Liver (tissue), 9 donors: Measurements from ENCODE around the gene DNAH5. TPM values are rescaled to one million over a fixed set of nuclear protein-coding genes. Genes with fewer than 3 reads are reported as not detected.

Experiments used
- DNase-seq: peaks from one replicate; pipeline ENCODE4 v3.0.0-alpha.2; 2017; ENCODE audit warnings: low spot score
- H3K27ac ChIP-seq, 2 donors: one replicate each; pipeline ENCODE4 v1.7.0; 2013; ENCODE audit warnings: inconsistent platforms in 2 of 2, low read length in 2 of 2, control low read depth in 1 of 2, low read depth in 1 of 2, mild to moderate bottlenecking in 1 of 2
- H3K27me3 ChIP-seq, 4 donors: one replicate each; pipeline versions ENCODE4 v1.6.1 to v1.7.0; 2013; ENCODE audit warnings: low read length in 3 of 4, inconsistent platforms in 1 of 4, mild to moderate bottlenecking in 1 of 4, moderate library complexity in 1 of 4; ENCODE audit not compliant: control insufficient read depth in 4 of 4, insufficient read depth in 4 of 4
- H3K36me3 ChIP-seq, 4 donors: one replicate each; pipeline versions ENCODE4 v1.6.1 to v1.7.0; 2013; ENCODE audit warnings: low read length in 3 of 4, mild to moderate bottlenecking in 3 of 4, low read depth in 1 of 4, moderate library complexity in 1 of 4; ENCODE audit not compliant: control insufficient read depth in 4 of 4, insufficient read depth in 3 of 4
- H3K4me1 ChIP-seq, 4 donors: one replicate each; pipeline versions ENCODE4 v1.6.1 to v1.7.0; 2013; ENCODE audit warnings: low read length in 3 of 4, mild to moderate bottlenecking in 3 of 4, moderate library complexity in 1 of 4; ENCODE audit not compliant: control insufficient read depth in 4 of 4, insufficient read depth in 4 of 4
- H3K4me3 ChIP-seq, 3 donors: one replicate each; pipeline versions ENCODE4 v1.6.1 to v1.7.0; 2013; ENCODE audit warnings: low read length in 3 of 3, control low read depth in 1 of 3, low read depth in 1 of 3, mild to moderate bottlenecking in 1 of 3
- H3K9ac ChIP-seq, 2 donors: one replicate each; pipeline ENCODE4 v1.7.0; 2013; ENCODE audit warnings: low read length in 2 of 2, mild to moderate bottlenecking in 2 of 2, moderate library complexity in 2 of 2, control low read depth in 1 of 2, low read depth in 1 of 2
- H3K9me3 ChIP-seq, 4 donors: one replicate each; pipeline versions ENCODE4 v1.6.1 to v1.7.0; 2013; ENCODE audit warnings: low read length in 3 of 4; ENCODE audit not compliant: control insufficient read depth in 4 of 4
- ATF3 ChIP-seq: IDR thresholded peaks from 2 replicates; pipeline ENCODE4 v1.6.1; 2016; ENCODE audit warnings: antibody characterized with exemption
- CTCF ChIP-seq: fragments of 150-350 bp; IDR thresholded peaks from 2 replicates; pipeline ENCODE4 v1.5.1; 2017; ENCODE audit warnings: improper control_type of control experiment, low read depth, low read length; ENCODE audit not compliant: missing input control
- FOXA1 ChIP-seq: IDR thresholded peaks from 2 replicates; pipeline ENCODE4 v1.6.1; 2016; ENCODE audit warnings: antibody characterized with exemption
- FOXA2 ChIP-seq: IDR thresholded peaks from 2 replicates; pipeline ENCODE4 v1.6.1; 2016; ENCODE audit warnings: antibody characterized with exemption
- GABPA ChIP-seq, 2 donors: IDR thresholded peaks in 1 of 2; conservative IDR thresholded peaks in 1 of 2; 2 replicates each; pipeline ENCODE4 v1.6.1; 2016; ENCODE audit warnings: antibody characterized with exemption in 2 of 2, mild to moderate bottlenecking in 1 of 2, moderate library complexity in 1 of 2
- HNF4G ChIP-seq: IDR thresholded peaks from 2 replicates; pipeline ENCODE4 v1.6.1; 2016; ENCODE audit warnings: antibody characterized with exemption
- JUND ChIP-seq, 2 donors: IDR thresholded peaks; 2 replicates each; pipeline ENCODE4 v1.6.1; 2016; ENCODE audit warnings: antibody characterized with exemption in 2 of 2
- MAX ChIP-seq: IDR thresholded peaks from 2 replicates; pipeline ENCODE4 v1.6.1; 2016; ENCODE audit warnings: antibody characterized with exemption
- NR2F2 ChIP-seq: IDR thresholded peaks from 2 replicates; pipeline ENCODE4 v1.6.1; 2016; ENCODE audit warnings: antibody characterized with exemption
- RAD21 ChIP-seq, 2 donors: IDR thresholded peaks; 2 replicates each; pipeline ENCODE4 v1.6.1; 2016; ENCODE audit warnings: antibody characterized with exemption in 2 of 2, mild to moderate bottlenecking in 2 of 2
- REST ChIP-seq: IDR thresholded peaks from 2 replicates; pipeline ENCODE4 v1.6.1; 2016; ENCODE audit warnings: antibody characterized with exemption, mild to moderate bottlenecking
- RXRA ChIP-seq, 2 donors: IDR thresholded peaks; 2 replicates each; pipeline ENCODE4 v1.6.1; 2017 to 2018; ENCODE audit warnings: antibody characterized with exemption in 2 of 2, mild to moderate bottlenecking in 1 of 2
- SP1 ChIP-seq: IDR thresholded peaks from 2 replicates; pipeline ENCODE4 v1.6.1; 2018; ENCODE audit warnings: antibody characterized with exemption, mild to moderate bottlenecking
- TAF1 ChIP-seq: conservative IDR thresholded peaks from 2 replicates; pipeline ENCODE4 v1.6.1; 2016; ENCODE audit warnings: antibody characterized with exemption, mild to moderate bottlenecking
- YY1 ChIP-seq: IDR thresholded peaks from 2 replicates; pipeline ENCODE4 v1.6.1; 2016; ENCODE audit warnings: antibody characterized with exemption, mild to moderate bottlenecking
- ZBTB33 ChIP-seq: IDR thresholded peaks from 2 replicates; pipeline ENCODE4 v1.6.1; 2016; ENCODE audit warnings: antibody characterized with exemption
- WGBS: extraction: QIAGEN DNeasy Blood & Tissue Kit; methylation state at CpG from one replicate; pipeline ENCODE4 v1.1.7; 2013; 5-methylcytosine and 5-hydroxymethylcytosine counted together
- polyA plus RNA-seq, 2 donors: library from polyadenylated mRNA; stranded (reverse) in 1 of 2; unstranded in 1 of 2; fragments of 200-250 nt in 1 of 2; fragments of >200 nt in 1 of 2; fragmentation: Nextera tagmentation in 1 of 2; extraction: Ambion mirVana in 1 of 2; gene quantifications; one replicate each; pipeline versions ENCODE4 v1.2.1 to v1.2.3, GENCODE V29; 2013 to 2015
- total RNA-seq, 2 donors: library from RNA; depleted of rRNA; stranded (reverse); fragments of >200 nt; gene quantifications; one replicate each; pipeline ENCODE4 v1.2.3, GENCODE V29; 2014
- donor health status: healthy.
- donor health status: healthy.
- donor health status: healthy.
- donor health status: healthy.
- donor health status: healthy.

Gene DNAH5
- total and polyA plus RNA-seq, 4 donors = 0.19 to 14.8 (median 4.4) TPM

- 85% methylated on average over 3 of the region's 3 CpGs for WGBS
- Histone ChIP-seq H3K27me3 (no peaks in the 10 kb centered on the region), H3K36me3 (no peaks in the 10 kb centered on the region), H3K27ac (no peak overlapping the region), H3K4me3 (no peak overlapping the region), H3K4me1 (no peaks in the 10 kb centered on the region), H3K9ac (no peak overlapping the region), H3K9me3 (no peaks in the 10 kb centered on the region)
- no peak for DNase-seq
- TF ChIP-seq ATF3 (no peak), JUND (IDR thresholded peaks at IDR 0.05) (no peak), SP1 (no peak), FOXA1 (no peak)
Observed at GRCh38 chr5:13659391-13659790, 285.1 kb downstream of the DNAH5 start.

GRCh38 chr5:13658761-13659160 is 285.7 kb downstream of the DNAH5 start:
- no peak for TF ChIP-seq CTCF
- TF ChIP-seq ZBTB33 = no peak
- no peak for TF ChIP-seq FOXA2
- TF ChIP-seq RAD21 (IDR thresholded peaks at IDR 0.05) = no peak
- TF ChIP-seq GABPA (IDR thresholded peaks at IDR 0.05 in 1 of 2, conservative IDR thresholded peaks at IDR 0.05 in 1 of 2) = no peak
- no peak for TF ChIP-seq TAF1
- TF ChIP-seq HNF4G = no peak
- TF ChIP-seq RXRA (IDR thresholded peaks at IDR 0.05) = no peak
- H3K27me3 ChIP-seq = no peaks in the 10 kb centered on the region
- DNase-seq = no peak
- no peak overlapping the region for H3K4me3 ChIP-seq
- 85% methylated on average over 4 of the region's 4 CpGs for WGBS
- H3K9me3 ChIP-seq = no peaks in the 10 kb centered on the region
- no peaks in the 10 kb centered on the region for H3K4me1 ChIP-seq
- no peak overlapping the region for H3K9ac ChIP-seq
- H3K27ac ChIP-seq = no peak overlapping the region
- no peaks in the 10 kb centered on the region for H3K36me3 ChIP-seq

- Histone ChIP-seq H3K36me3 (no peaks in the 10 kb centered on the region), H3K4me1 (no peaks in the 10 kb centered on the region), H3K27me3 (no peaks in the 10 kb centered on the region), H3K9me3 (no peaks in the 10 kb centered on the region), H3K9ac (no peak overlapping the region), H3K27ac (no peak overlapping the region), H3K4me3 (no peak overlapping the region)
- 93% methylated on average over 1 of the region's 1 CpG for WGBS
- DNase-seq = no peak
- TF ChIP-seq MAX (no peak), FOXA1 (no peak), ZBTB33 (no peak), YY1 (no peak), JUND (IDR thresholded peaks at IDR 0.05) (no peak), SP1 (no peak), ATF3 (no peak), REST (no peak), NR2F2 (no peak), GABPA (IDR thresholded peaks at IDR 0.05 in 1 of 2, conservative IDR thresholded peaks at IDR 0.05 in 1 of 2) (no peak), RAD21 (IDR thresholded peaks at IDR 0.05) (no peak), HNF4G (no peak)
Observed at GRCh38 chr5:13658152-13658551, 286.3 kb downstream of the DNAH5 start.
